CD14-positive monocyte (primary cell): ENCODE results near the gene SECISBP2L. TPM values are rescaled to one million over a fixed set of nuclear protein-coding genes. Genes with fewer than 3 reads are reported as not detected.

Experiments
- DNase-seq, 3 donors: peaks; one replicate each; pipeline ENCODE4 v3.0.0-alpha.2; 2011 to 2022
- H2AFZ ChIP-seq: 2 replicates; pipeline ENCODE4 v1.6.0; 2012; ENCODE audit warnings: mild to moderate bottlenecking, low read depth, low read length, inconsistent platforms; ENCODE audit not compliant: insufficient read depth, poor library complexity, severe bottlenecking
- H3K27ac ChIP-seq, 2 donors: 1 replicate in 1 of 2; 2 replicates in 1 of 2; pipeline ENCODE4 v1.5.1; 2012 to 2013; ENCODE audit warnings: low read length in 2 of 2, control low read depth in 1 of 2, inconsistent platforms in 1 of 2, low read depth in 1 of 2, mild to moderate bottlenecking in 1 of 2
- H3K27me3 ChIP-seq, 2 donors: one replicate each; pipeline versions ENCODE4 v1.6.0 to v1.6.1; 2011 to 2013; ENCODE audit warnings: low read length in 2 of 2; ENCODE audit not compliant: control insufficient read depth in 2 of 2, insufficient read depth in 2 of 2
- H3K36me3 ChIP-seq, 2 donors: replicated peaks in 1 of 2; 1 replicate in 1 of 2; 2 replicates in 1 of 2; pipeline versions ENCODE4 v1.5.1 to v1.6.1; 2012 to 2013; ENCODE audit warnings: low read length in 2 of 2, control low read depth in 1 of 2, inconsistent platforms in 1 of 2, mild to moderate bottlenecking in 1 of 2; ENCODE audit not compliant: insufficient read depth in 2 of 2, control insufficient read depth in 1 of 2
- H3K4me1 ChIP-seq, 2 donors: 1 replicate in 1 of 2; 2 replicates in 1 of 2; pipeline versions ENCODE4 v1.5.1 to v1.6.1; 2012 to 2013; ENCODE audit warnings: low read length in 2 of 2, control low read depth in 1 of 2, inconsistent platforms in 1 of 2, mild to moderate bottlenecking in 1 of 2, moderate library complexity in 1 of 2; ENCODE audit not compliant: insufficient read depth in 2 of 2, control insufficient read depth in 1 of 2
- H3K4me2 ChIP-seq: replicated peaks from 2 replicates; pipeline ENCODE3; 2012; ENCODE audit warnings: low read length, moderate library complexity, mild to moderate bottlenecking; ENCODE audit not compliant: poor library complexity, severe bottlenecking; ENCODE audit errors: extremely low read depth
- H3K4me3 ChIP-seq, 3 experiments: fragments of 200-600 bp in 1 of 3; sonication (generic) in 1 of 3; replicated peaks in 1 of 3; 1 replicate in 2 of 3; 2 replicates in 1 of 3; pipeline ENCODE4 v1.5.1; 2011 to 2013; ENCODE audit warnings: low read length in 3 of 3, mild to moderate bottlenecking in 3 of 3, control low read depth in 2 of 3, low read depth in 2 of 3, inconsistent platforms in 1 of 3, moderate library complexity in 1 of 3
- H3K79me2 ChIP-seq: 2 replicates; pipeline ENCODE4 v1.6.0; 2012; ENCODE audit warnings: mild to moderate bottlenecking, control low read depth, inconsistent platforms, low read length, moderate library complexity; ENCODE audit not compliant: insufficient read depth
- H3K9ac ChIP-seq: 2 replicates; pipeline ENCODE4 v1.6.0; 2017; ENCODE audit warnings: low read length, mild to moderate bottlenecking; ENCODE audit not compliant: insufficient read depth, poor library complexity, severe bottlenecking
- H3K9me3 ChIP-seq, 2 donors: replicated peaks in 1 of 2; 1 replicate in 1 of 2; 2 replicates in 1 of 2; pipeline versions ENCODE4 v1.5.1 to v1.6.1; 2012 to 2013; ENCODE audit warnings: low read length in 2 of 2, control low read depth in 1 of 2; ENCODE audit not compliant: control insufficient read depth in 1 of 2, insufficient read depth in 1 of 2
- H4K20me1 ChIP-seq: 2 replicates; pipeline ENCODE4 v1.6.0; 2012; ENCODE audit warnings: mild to moderate bottlenecking, low read length, control low read depth, moderate library complexity; ENCODE audit not compliant: insufficient read depth
- H3K27ac Mint-ChIP-seq, 7 donors: one replicate each; pipeline ENCODE4 v1.8.0; 2020; ENCODE audit warnings: mild to moderate bottlenecking in 7 of 7, mixed read lengths in 7 of 7, moderate library complexity in 6 of 7, inconsistent platforms in 2 of 7
- H3K27me3 Mint-ChIP-seq, 3 donors: one replicate each; pipeline ENCODE4 v1.8.0; 2021 to 2022; ENCODE audit warnings: low read depth in 3 of 3, mild to moderate bottlenecking in 3 of 3, mixed read lengths in 3 of 3, moderate library complexity in 3 of 3, inconsistent platforms in 1 of 3
- H3K36me3 Mint-ChIP-seq, 2 donors: one replicate each; pipeline ENCODE4 v1.8.0; 2020; ENCODE audit warnings: mixed read lengths in 2 of 2, inconsistent platforms in 1 of 2, mild to moderate bottlenecking in 1 of 2
- H3K4me1 Mint-ChIP-seq: one replicate; pipeline ENCODE4 v1.8.0; 2020; ENCODE audit warnings: mild to moderate bottlenecking, mixed read lengths
- H3K4me3 Mint-ChIP-seq, 2 donors: one replicate each; pipeline ENCODE4 v1.8.0; 2020; ENCODE audit warnings: mild to moderate bottlenecking in 2 of 2, mixed read lengths in 2 of 2, moderate library complexity in 1 of 2
- H3K9me3 Mint-ChIP-seq, 7 donors: one replicate each; pipeline ENCODE4 v1.8.0; 2020 to 2022; ENCODE audit warnings: mixed read lengths in 7 of 7, mild to moderate bottlenecking in 6 of 7, moderate library complexity in 6 of 7, inconsistent platforms in 2 of 7
- CTCF ChIP-seq: fragments of 200-600 bp; IDR thresholded peaks from one replicate; pipeline ENCODE4 v1.8.0; 2022; ENCODE audit warnings: antibody characterized with exemption, mild to moderate bottlenecking
- WGBS: methylation state at CpG from one replicate; pipeline ENCODE4 v1.1.5; 2013; ENCODE audit warnings: missing lambda C conversion rate; ENCODE audit not compliant: insufficient coverage; 5-methylcytosine and 5-hydroxymethylcytosine counted together
- intact Hi-C, 2 donors: fragments of 100-400 bp; cut with micrococcal nuclease; formaldehyde crosslinking; loops; one replicate each; pipeline versions ENCODE4 v1.15.0 to v1.15.1; 2023
- polyA plus RNA-seq, 3 donors: library from polyadenylated mRNA; depleted of rRNA in 1 of 3; unstranded in 2 of 3; stranded (reverse) in 1 of 3; fragments of 300-500 nt in 2 of 3; fragments of >200 nt in 1 of 3; fragmentation: Illumina TruSeq in 2 of 3; gene quantifications; 1 replicate in 2 of 3; 2 replicates in 1 of 3; pipeline ENCODE4 v1.2.3, GENCODE V29; 2012 to 2021

SECISBP2L gene
- polyA plus RNA-seq, 3 donors = 5.0 to 19.8 (median 9.5) TPM

- H3K9me3 Mint-ChIP-seq = no peaks in the 10 kb centered on the region
Measured at GRCh38 chr15:48996276-48996675, 50.0 kb downstream of the SECISBP2L start.

GRCh38 chr15:48993380-48993779 is 52.9 kb downstream of the SECISBP2L start:
- H3K9ac ChIP-seq = no peak overlapping the region
- H3K36me3 Mint-ChIP-seq = peaks cover 69 to 74% of the 10 kb centered on the region in 2 donors
- no peak overlapping the region for H2AFZ ChIP-seq
- H3K27me3 ChIP-seq = no peaks in the 10 kb centered on the region
- no peak for TF ChIP-seq CTCF
- DNase-seq = no peak
- no peaks in the 10 kb centered on the region for H3K9me3 ChIP-seq
- H3K4me1 ChIP-seq = no peaks in the 10 kb centered on the region
- no peaks in the 10 kb centered on the region for H4K20me1 ChIP-seq
- peaks cover 2% of the 10 kb centered on the region for H3K4me1 Mint-ChIP-seq
- H3K4me3 ChIP-seq = no peak overlapping the region
- H3K36me3 ChIP-seq = peaks cover 62 to 86% of the 10 kb centered on the region in 2 donors
- intact Hi-C loops = no loop called here
- no peaks in the 10 kb centered on the region for H3K27me3 Mint-ChIP-seq
- H3K27ac Mint-ChIP-seq = no peak overlapping the region
- no peaks in the 10 kb centered on the region for H3K79me2 ChIP-seq
- no peak overlapping the region for H3K4me3 Mint-ChIP-seq
- H3K4me2 ChIP-seq = no peak overlapping the region
- H3K27ac ChIP-seq = no peak overlapping the region
- H3K9me3 Mint-ChIP-seq = no peaks in the 10 kb centered on the region

More at GRCh38 chr15:48996276-48996675, 50.0 kb downstream of the SECISBP2L start:
- Histone ChIP-seq H3K9ac (no peak overlapping the region), H3K4me1 (no peaks in the 10 kb centered on the region), H2AFZ (no peak overlapping the region), H4K20me1 (no peaks in the 10 kb centered on the region), H3K4me2 (no peak overlapping the region), H3K9me3 (no peaks in the 10 kb centered on the region), H3K27me3 (no peaks in the 10 kb centered on the region), H3K36me3 (peaks cover 70 to 91% of the 10 kb centered on the region in 2 donors), H3K4me3 (no peak overlapping the region), H3K79me2 (no peaks in the 10 kb centered on the region), H3K27ac (no peak overlapping the region)
- Mint-ChIP-seq H3K4me1 (peaks cover 2% of the 10 kb centered on the region), H3K4me3 (no peak overlapping the region), H3K36me3 (peaks cover 78 to 86% of the 10 kb centered on the region in 2 donors), H3K27ac (no peak overlapping the region), H3K27me3 (no peaks in the 10 kb centered on the region)
- 92% methylated on average over 2 of the region's 2 CpGs for WGBS
- no peak for TF ChIP-seq CTCF
- intact Hi-C loops = no loop called here
- no peak for DNase-seq
